Measurements from ENCODE around the gene AKR1B1. TPM values are rescaled to one million over a fixed set of nuclear protein-coding genes. Genes with fewer than 3 reads are reported as not detected.

AKR1B1 gene
- total RNA-seq, 3 donors from 2014 or later (not counting 1 experiment from before 2014, with no cell fraction given), result 68.4 to 106 (median 85.1) TPM

- no peak for DNase-seq
Observed at GRCh38 chr7:134415700-134416099, 43.2 kb downstream of the AKR1B1 start.

DNA sequence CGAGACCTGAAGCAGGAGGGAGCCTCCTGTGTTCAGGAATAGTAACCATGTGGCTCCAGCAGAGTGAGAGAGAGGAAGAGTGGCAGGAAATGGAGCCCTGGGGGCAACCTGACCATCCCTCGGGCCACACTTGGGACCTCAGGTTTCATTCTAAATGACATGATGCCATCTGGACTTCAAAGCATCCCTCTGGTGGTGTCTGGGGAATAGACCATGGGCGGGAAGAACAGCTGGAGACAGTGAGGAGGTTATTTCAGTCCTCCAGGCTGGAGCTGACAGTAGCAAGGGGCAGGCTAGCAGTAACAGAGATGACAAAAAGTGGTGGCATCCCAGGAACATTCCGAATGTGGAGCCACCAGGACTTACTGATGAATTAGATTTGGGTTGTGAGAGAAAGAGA is 44.8 kb downstream of the AKR1B1 start:
- Mint-ChIP-seq H3K4me1 (no peaks in the 10 kb centered on the region), H3K36me3 (no peaks in the 10 kb centered on the region), H3K4me3 (no peak overlapping the region), H3K27me3 (ENCODE audit: low read depth in 2 of 2) (peaks cover 0 to 2% of the 10 kb centered on the region in 2 donors), H3K27ac (no peak overlapping the region), H3K9me3 (no peaks in the 10 kb centered on the region)
- DNase-seq (no peak), ATAC-seq (no peak)
- Histone ChIP-seq H3K27ac (ENCODE audit: low read length) (no peak overlapping the region), H3K27me3 (ENCODE audit: control insufficient read depth, insufficient read depth, low read length) (no peaks in the 10 kb centered on the region), H3K36me3 (ENCODE audit: control insufficient read depth, insufficient read depth, low read length) (no peaks in the 10 kb centered on the region), H3K9me3 (ENCODE audit: control insufficient read depth, insufficient read depth, low read length) (no peaks in the 10 kb centered on the region), H3K4me1 (ENCODE audit: control insufficient read depth, insufficient read depth, low read length) (no peaks in the 10 kb centered on the region), H3K4me3 (ENCODE audit: low read length) (no peak overlapping the region)
- 61% methylated on average over 4 of the region's 4 CpGs for WGBS (ENCODE audit: insufficient coverage)
- intact Hi-C loops (cut with micrococcal nuclease), result no loop called here
- no peak for TF ChIP-seq CTCF (IDR thresholded peaks at IDR 0.05)

More at GRCh38 chr7:134415700-134416099, 43.2 kb downstream of the AKR1B1 start:
- no peaks in the 10 kb centered on the region for H3K4me1 Mint-ChIP-seq
- H3K36me3 Mint-ChIP-seq, result no peaks in the 10 kb centered on the region
- intact Hi-C loops (cut with micrococcal nuclease), result no loop called here
- Histone ChIP-seq H3K4me1 (ENCODE audit: control insufficient read depth, insufficient read depth, low read length) (no peaks in the 10 kb centered on the region), H3K36me3 (ENCODE audit: control insufficient read depth, insufficient read depth, low read length) (no peaks in the 10 kb centered on the region), H3K9me3 (ENCODE audit: control insufficient read depth, insufficient read depth, low read length) (no peaks in the 10 kb centered on the region), H3K27me3 (ENCODE audit: control insufficient read depth, insufficient read depth, low read length) (no peaks in the 10 kb centered on the region), H3K4me3 (ENCODE audit: low read length) (no peak overlapping the region), H3K27ac (ENCODE audit: low read length) (no peak overlapping the region)
- H3K9me3 Mint-ChIP-seq, result no peaks in the 10 kb centered on the region
- TF ChIP-seq CTCF (IDR thresholded peaks at IDR 0.05), result no peak
- no peak for ATAC-seq
- peaks cover 2 to 4% of the 10 kb centered on the region in 2 donors for H3K27me3 Mint-ChIP-seq (ENCODE audit: low read depth in 2 of 2)
- H3K27ac Mint-ChIP-seq, result no peak overlapping the region
- H3K4me3 Mint-ChIP-seq, result no peak overlapping the region

GRCh38 chr7:134407311-134407710 is 51.6 kb downstream of the AKR1B1 start:
- no peaks in the 10 kb centered on the region for H3K4me1 Mint-ChIP-seq
- H3K27ac Mint-ChIP-seq, result no peak overlapping the region
- ATAC-seq, result no peak
- Histone ChIP-seq H3K4me1 (ENCODE audit: control insufficient read depth, insufficient read depth, low read length) (no peaks in the 10 kb centered on the region), H3K27ac (ENCODE audit: low read length) (no peak overlapping the region), H3K9me3 (ENCODE audit: control insufficient read depth, insufficient read depth, low read length) (no peaks in the 10 kb centered on the region), H3K27me3 (ENCODE audit: control insufficient read depth, insufficient read depth, low read length) (no peaks in the 10 kb centered on the region), H3K4me3 (ENCODE audit: low read length) (no peak overlapping the region), H3K36me3 (ENCODE audit: control insufficient read depth, insufficient read depth, low read length) (no peaks in the 10 kb centered on the region)
- DNase-seq, result no peak
- no peaks in the 10 kb centered on the region for H3K9me3 Mint-ChIP-seq
- H3K27me3 Mint-ChIP-seq (ENCODE audit: low read depth in 2 of 2), result peaks cover 9% of the 10 kb centered on the region in 2 donors
- 81% methylated on average over 3 of the region's 3 CpGs for WGBS (ENCODE audit: insufficient coverage)
- H3K36me3 Mint-ChIP-seq, result no peaks in the 10 kb centered on the region
- H3K4me3 Mint-ChIP-seq, result no peak overlapping the region
- no peak for TF ChIP-seq CTCF (IDR thresholded peaks at IDR 0.05)
- intact Hi-C loops (cut with micrococcal nuclease), result no loop called here

DNA sequence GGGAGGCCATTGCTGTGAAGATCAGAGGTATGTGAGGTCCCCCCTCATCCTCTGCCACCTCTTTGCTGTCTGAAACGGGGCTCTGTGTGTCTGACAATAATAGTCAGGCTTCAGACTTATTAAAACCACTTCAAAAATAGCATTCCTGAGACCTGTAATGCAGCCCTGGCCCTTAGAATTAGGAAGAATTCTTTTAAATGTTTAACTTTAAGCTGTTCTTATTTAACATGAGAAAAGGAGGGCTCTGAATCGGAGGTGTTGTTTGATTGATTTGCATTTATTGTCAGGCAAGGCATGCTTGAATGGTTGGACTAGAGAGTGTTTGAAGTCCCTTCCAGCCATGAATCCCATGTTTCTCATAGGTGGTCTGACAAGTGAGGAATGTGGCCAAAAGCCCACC is 52.5 kb downstream of the AKR1B1 start:
- Histone ChIP-seq H3K4me1 (ENCODE audit: control insufficient read depth, insufficient read depth, low read length) (no peaks in the 10 kb centered on the region), H3K36me3 (ENCODE audit: control insufficient read depth, insufficient read depth, low read length) (no peaks in the 10 kb centered on the region), H3K27ac (ENCODE audit: low read length) (no peak overlapping the region), H3K9me3 (ENCODE audit: control insufficient read depth, insufficient read depth, low read length) (no peaks in the 10 kb centered on the region), H3K4me3 (ENCODE audit: low read length) (no peak overlapping the region), H3K27me3 (ENCODE audit: control insufficient read depth, insufficient read depth, low read length) (no peaks in the 10 kb centered on the region)
- Mint-ChIP-seq H3K27ac (no peak overlapping the region), H3K9me3 (no peaks in the 10 kb centered on the region), H3K36me3 (no peaks in the 10 kb centered on the region), H3K4me1 (no peaks in the 10 kb centered on the region), H3K27me3 (ENCODE audit: low read depth in 2 of 2) (peaks cover 9 to 12% of the 10 kb centered on the region in 2 donors), H3K4me3 (no peak overlapping the region)
- TF ChIP-seq CTCF (IDR thresholded peaks at IDR 0.05), result no peak
- no peak for DNase-seq
- intact Hi-C loops (cut with micrococcal nuclease), result no loop called here
- no peak for ATAC-seq
- WGBS (ENCODE audit: insufficient coverage), result 0% methylated on average over 1 of the region's 2 CpGs

Data from natural killer cell (primary cell).